HG02759 (cell line): ENCODE measurements around the gene GABPB2.

Experiments
- ATAC-seq: cut with Tn5 transposase; IDR thresholded peaks from one replicate; pipeline ENCODE4 v1.9.1; 2021; ENCODE audit warnings: mild to moderate bottlenecking, moderate library complexity; ENCODE audit not compliant: unreplicated experiment

Gene GABPB2

GRCh38 chr1:151070474-151071276 lies at the start of gene GABPB2:
GABPB2 (plus strand) TSS chr1:151070761; CDS start chr1:151088190, 17,429 bp downstream.
- ATAC-seq = peak; percentile 83

- ATAC-seq = no peak
These were observed 45.9 kb upstream of the GABPB2 start for GRCh38 chr1:151024540-151025146.

GRCh38 chr1:151026460-151026859 lies 44.1 kb upstream of the GABPB2 start:
- no peak for ATAC-seq

GRCh38 chr1:151032164-151032563 lies 38.4 kb upstream of the GABPB2 start:
- no peak for ATAC-seq

- no peak for ATAC-seq
These were observed 35.4 kb upstream of the GABPB2 start for GRCh38 chr1:151035167-151035566.

GRCh38 chr1:151036356-151036755 lies 34.2 kb upstream of the GABPB2 start, which contains the start of gene BNIPL:
BNIPL (plus strand) TSS chr1:151036586; CDS start chr1:151036726, 140 bp downstream.
- ATAC-seq = no peak

- no peak for ATAC-seq
These were observed 33.5 kb upstream of the GABPB2 start for GRCh38 chr1:151037032-151037431.

- no peak for ATAC-seq
These were observed 31.0 kb upstream of the GABPB2 start for GRCh38 chr1:151039521-151039920.

- no peak for ATAC-seq
These were observed 27.4 kb upstream of the GABPB2 start for GRCh38 chr1:151043163-151043562.

- peak; percentile 57 for ATAC-seq
These were observed 23.0 kb upstream of the GABPB2 start, which contains the start of gene C1orf56 for GRCh38 chr1:151047591-151047924. C1orf56 (plus strand) TSS chr1:151047751; CDS start chr1:151047848, 97 bp downstream.

GRCh38 chr1:151047925-151048644 lies 22.5 kb upstream of the GABPB2 start:
- peak; percentile 70 for ATAC-seq

GRCh38 chr1:151048645-151049032 lies 21.9 kb upstream of the GABPB2 start:
- ATAC-seq = no peak

- ATAC-seq = no peak
These were observed 21.1 kb upstream of the GABPB2 start for GRCh38 chr1:151049458-151049857.

GRCh38 chr1:151050051-151050688 lies 20.4 kb upstream of the GABPB2 start:
- no peak for ATAC-seq

- ATAC-seq = no peak
These were observed 19.1 kb upstream of the GABPB2 start for GRCh38 chr1:151051356-151052009.

GRCh38 chr1:151054971-151055547 lies 15.5 kb upstream of the GABPB2 start:
- ATAC-seq = no peak

GRCh38 chr1:151055581-151055980 lies 15.0 kb upstream of the GABPB2 start:
- no peak for ATAC-seq

GRCh38 chr1:151056149-151056548 lies 14.4 kb upstream of the GABPB2 start:
- ATAC-seq = no peak

GRCh38 chr1:151058692-151059091 lies 11.9 kb upstream of the GABPB2 start:
- ATAC-seq = no peak
